NCI-H2227 (cell line): ENCODE results near the gene TFF2.
A peak's percentile ranks its signal among the peaks of the same experiment; 100 is the strongest.

Experiments
- DNase-seq: peaks from one replicate; lab custom pipeline; 2025; ENCODE audit not compliant: unreplicated experiment; lab: John Stamatoyannopoulos, UW

TFF2 gene

DNA sequence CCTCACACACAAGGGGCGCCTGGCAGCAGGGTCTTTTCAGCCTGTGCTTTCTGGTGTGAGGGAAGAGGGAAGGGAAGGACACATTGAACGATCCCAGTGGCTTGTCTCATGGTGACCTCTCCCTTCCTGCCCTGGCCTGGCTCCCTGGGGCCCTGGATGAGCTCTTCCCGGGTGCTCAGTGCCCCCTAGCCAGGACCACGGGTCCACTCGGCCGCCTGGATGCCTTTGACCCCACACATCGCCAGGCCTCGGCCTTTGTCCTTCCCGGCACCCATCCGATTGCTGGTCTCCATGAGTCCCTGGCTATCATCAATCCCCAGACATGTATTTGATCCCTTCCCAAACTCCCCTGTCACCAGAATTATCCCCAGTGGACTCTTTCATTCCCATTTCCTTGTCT, 29.6 kb downstream of the TFF2 start:
- DNase-seq: no peak

DNA sequence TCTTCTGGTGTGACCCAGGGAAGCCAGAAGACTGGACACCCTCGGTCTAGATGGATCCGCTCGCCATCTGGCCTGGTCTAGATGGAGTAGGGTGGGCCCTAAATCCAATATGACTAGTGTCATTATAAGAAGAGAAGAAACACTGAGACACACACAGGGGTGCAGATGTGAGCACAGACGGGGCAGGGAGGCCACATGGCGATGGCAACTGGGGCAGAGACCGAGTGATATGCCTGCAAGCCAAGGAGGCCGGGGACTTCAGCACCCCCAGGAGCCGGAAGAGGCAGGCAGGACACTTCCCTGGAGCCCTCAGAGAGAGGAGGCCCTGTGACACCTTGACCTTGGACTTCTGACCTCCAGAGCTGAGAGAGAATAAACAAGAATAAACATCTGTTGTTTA, 30.0 kb downstream of the TFF2 start:
- no peak for DNase-seq

DNA sequence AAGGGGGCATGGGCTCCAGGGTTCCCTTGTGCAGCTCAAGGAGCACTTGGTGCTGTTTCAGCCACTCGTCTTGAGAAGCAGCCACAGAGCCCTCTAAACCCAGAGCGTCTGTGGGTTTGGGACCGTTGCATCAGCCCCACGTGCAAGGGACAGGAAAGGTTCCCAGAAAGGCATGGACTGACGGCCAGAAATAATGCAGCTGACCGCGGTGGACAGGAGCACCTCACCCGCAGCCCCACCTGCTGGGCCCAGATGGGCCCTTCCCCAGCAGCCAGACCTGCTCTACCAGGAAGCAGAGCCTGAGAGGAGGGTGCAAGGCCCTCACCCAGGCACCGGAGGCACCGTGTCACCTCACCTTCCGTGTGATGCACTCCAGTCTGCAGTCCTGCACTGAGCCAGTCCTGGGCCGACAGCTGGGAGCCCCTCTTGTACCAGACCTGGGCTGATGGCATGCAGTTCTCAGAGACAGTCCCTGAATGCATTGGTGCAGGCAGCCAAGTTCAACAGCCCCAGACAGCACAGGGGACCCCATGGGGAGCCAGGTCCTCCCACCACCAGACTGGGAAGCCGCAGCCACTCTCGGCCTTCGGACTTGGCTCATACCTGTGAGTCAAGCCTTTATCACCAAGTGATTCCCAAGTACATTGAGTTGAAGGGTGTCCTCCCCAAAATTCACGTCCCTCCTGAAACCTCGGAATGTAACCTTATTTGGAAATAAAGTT, 30.8 kb downstream of the TFF2 start:
- DNase-seq: no peak

DNA sequence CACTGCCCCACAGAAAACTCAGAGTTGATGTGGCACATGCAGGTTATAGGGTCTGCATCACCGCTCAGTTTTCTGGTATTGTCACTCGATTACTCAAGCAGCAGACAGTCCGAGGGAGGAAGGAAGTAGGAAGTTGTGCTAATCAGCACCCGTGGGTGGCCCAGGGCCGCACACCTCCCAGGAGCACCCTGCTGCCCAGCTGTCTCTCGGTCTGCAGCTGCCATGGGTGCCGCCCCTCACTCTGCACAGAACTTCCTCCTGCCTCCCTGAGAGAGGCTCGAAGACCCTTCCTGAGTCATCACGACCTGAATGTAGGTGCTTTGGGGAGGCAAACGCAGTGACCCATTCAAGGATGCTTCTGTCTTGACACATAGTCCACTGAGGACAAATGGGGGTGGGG, 31.4 kb downstream of the TFF2 start:
- no peak for DNase-seq

DNA sequence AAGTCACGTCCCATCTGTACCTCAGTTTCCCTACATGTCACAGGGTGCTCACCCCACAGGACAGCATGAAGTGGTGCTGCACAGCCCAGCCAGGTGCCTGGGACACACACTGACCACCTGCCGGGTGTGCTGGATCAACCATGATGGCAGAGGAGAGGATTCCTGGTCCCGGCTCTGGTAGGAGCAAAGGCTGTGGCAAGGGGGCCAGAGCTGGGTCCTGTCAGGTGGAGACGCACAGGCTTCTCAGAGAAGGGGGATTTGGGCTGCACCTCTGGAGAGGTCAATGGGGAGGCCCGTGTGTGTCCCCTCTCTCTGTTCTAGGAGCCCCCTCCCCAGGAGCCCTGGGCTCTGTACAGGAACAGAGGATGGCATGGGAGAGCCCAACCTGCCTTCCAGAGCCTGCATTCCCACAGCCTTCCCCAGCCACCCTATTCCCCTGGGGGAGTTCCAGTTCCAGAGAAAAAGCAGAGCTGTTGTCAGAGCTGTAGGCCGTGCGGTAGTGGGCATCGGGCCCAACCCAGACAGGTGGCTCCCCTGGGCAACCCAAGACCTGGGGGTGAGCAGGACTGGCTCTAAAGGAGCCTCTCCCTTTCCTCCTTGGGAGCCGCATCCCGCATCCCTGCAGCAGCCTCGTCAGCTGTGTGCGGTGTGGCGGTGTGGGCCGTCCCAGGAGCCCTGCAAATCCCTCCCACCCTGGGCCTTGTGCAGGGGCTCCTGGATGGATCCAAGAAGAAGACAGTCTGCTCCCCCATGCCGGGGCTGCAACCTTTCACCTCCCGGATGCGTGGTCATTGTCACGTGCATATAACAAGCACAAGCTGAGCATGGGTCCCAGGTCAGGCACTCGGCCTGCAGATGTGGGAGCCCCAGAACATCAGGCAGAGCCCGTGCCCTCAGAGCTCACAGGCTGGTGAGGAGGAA, 32.7 kb downstream of the TFF2 start:
- DNase-seq: no peak

DNA sequence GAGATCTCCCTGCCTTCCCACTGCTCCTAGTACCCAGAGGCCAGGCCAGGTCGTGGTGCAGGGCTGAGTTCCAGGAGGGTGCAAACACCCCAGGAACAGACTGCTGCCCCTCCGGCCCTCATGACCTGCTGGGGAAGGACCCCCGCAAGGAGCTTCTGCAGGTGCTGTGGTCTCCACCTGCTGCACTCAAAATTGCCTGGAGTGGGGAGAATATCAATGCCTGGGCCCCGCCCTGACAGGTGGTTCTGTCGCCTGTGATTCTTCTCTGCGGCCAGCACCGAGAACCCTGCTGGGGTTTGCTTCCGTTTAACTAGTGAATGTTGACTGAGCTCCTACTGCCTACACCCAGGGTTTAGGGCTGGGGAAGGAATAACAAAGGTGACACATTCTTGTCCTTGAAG, 33.5 kb downstream of the TFF2 start:
- DNase-seq: no peak

DNA sequence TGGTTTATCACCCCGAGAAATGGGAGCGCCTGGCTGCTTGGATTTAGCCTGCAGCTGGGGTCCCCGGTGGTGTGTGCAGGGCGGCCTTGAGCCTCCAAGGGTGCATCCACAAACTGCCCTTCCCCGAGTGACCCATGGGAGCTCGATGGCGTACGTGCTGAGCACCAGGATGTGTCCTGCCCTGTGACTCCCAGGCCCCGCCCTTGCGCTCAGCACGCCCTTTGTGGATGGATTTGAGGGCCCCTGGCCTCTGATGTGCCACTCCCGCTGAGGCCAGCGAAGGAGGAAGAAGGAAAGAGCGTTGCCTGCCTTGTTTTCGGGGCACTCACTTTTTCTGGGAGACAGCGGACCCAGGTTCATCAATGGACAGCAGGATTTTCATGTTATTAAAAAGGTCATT, 33.9 kb downstream of the TFF2 start:
- no peak for DNase-seq

DNA sequence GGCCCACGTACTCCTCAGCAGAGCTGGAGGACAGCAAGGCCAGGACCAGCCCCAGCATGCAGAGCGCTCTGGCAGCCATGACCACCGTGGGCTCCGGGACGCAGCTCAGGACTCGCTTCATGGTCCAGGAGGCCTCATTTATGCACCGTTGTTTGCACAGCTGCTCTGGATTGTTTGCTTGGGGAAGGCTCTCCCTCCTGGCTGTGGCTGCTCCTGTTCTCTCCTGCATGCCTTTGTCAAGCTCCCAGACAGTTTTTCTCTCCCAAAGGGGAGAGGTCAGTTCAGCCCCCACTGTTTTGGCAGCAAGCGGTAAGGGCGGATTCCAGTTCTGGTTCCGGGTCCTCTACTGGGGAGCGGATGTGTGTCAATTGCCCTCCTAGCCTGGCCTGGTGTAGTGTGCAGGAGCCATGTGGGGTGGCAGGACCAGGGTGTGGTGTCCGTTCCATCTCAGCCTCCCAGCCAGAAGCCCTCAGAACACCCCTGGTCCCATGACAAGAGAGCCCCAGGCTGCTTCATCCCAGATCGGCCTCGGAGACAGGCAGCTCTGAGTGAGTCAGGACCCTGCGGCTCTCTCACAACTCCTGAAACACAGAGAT, 35.4 kb downstream of the TFF2 start, which contains the start of gene TFF3:
Gene TFF3, minus strand, starts transcription at position 114 of the 596 bp plus-strand sequence. Its CDS starts 35 bp downstream, at position 79.
- DNase-seq: peak; percentile 20

DNA sequence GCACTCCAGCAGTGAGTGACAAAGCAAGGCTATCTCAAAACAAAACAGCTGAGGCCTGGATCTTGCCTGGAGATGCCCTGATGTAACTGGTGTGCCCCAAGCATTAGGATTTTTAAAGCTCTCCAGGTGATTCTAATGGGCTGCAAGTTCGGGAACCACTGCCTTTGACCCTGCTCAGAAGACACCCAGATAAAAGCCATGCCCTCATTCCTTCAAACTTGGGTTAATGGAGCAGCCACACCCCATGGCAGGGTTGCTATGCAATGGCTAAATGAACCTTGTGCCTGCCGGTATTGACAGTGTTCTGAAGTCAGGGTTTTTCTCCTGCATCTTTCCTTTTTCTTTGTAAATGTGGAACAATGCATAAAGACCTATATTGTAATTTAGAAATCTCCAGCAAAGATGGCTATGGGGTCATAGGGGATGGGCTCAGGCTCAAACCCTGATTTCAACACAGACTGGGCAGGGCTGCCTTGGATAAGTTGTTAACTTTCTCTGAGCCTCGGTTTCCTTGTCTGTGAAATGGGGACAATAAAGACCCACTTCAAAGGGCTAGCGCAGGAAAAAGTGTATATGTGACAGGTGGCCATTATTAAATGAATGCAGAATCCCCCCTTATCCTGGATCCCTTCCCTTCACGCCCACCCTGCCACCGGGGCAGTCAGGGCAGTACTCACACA, 36.0 kb downstream of the TFF2 start:
- no peak for DNase-seq

DNA sequence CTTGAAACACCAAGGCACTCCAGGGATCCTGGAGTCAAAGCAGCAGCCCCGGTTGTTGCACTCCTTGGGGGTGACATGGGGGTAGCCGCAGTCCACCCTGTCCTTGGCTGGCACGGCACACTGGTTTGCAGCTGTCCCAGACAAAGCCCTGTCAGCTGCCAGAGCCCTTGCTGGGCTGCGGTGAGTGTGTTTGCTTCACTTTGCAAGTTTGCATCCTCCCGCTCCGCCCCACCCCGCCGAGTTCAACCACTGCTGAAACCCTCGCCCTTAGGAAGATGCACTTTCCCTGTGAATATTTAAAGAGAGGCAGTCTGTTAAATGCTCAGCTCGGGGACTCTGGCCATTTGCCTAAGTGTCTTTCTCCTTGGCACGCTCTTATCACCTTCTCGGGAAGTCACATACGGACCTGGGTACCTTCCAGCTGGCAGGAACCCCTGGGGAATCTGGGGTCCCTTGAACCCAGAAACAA, 37.3 kb downstream of the TFF2 start:
- no peak for DNase-seq

DNA sequence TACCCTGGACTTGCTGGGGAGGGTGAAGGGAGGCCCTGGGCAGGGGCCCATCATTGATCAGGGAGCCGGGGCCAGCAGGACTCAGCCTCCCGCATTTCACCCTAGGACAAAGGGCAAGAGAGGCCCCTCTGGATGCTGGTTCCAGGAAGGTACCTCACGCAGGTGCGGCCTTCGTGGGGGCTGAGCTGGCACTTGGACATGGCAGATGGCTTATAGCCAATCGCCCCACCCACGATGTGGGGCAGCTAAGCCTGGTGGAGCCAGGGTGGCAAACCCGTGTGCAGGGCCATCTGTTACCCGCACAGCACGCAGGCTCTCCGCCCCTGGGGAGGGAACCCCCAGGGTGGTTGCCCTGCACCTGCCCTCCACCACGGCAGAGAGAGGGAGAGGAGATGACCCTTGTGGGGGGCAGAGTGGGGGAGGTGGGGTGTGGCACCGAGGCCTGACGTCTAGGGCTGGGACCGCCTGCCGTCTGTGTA, 38.1 kb downstream of the TFF2 start:
- no peak for DNase-seq

DNA sequence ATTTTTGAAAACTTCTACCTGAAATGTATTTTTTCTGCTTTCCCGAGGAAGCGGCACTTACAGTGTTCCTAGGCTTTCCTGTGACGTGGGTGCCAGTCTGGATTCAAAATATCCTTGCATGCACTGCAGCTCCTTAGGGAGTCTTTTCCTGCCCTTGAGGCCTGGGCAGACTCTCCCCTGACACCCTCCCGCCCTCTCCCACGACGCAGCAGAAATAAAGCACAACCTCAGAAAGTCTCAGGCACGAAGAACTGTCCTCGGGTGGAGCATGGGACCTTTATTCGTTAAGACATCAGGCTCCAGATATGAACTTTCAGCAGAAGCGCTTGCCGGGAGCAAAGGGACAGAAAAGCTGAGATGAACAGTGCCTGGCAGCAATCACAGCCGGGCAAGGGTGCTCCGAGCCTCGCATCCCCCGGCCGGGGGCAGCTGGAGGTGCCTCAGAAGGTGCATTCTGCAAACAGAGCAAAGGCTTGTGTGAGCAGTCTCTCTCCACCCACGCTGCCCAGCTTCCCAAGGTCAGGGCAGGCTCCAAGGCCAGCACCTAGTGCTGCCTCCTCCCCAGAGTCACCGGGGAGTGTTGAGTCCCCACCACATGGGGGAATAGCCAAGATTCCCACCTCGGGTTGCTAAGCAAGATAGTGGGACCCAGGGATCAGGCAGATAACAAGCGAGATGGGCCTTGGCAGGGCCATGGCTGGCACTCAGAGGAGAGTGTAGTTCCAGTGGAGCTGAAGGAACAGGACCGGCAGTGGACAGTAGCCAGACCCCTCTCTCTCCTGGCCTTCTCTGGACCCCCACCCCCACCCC, 38.8 kb downstream of the TFF2 start:
- DNase-seq: no peak

DNA sequence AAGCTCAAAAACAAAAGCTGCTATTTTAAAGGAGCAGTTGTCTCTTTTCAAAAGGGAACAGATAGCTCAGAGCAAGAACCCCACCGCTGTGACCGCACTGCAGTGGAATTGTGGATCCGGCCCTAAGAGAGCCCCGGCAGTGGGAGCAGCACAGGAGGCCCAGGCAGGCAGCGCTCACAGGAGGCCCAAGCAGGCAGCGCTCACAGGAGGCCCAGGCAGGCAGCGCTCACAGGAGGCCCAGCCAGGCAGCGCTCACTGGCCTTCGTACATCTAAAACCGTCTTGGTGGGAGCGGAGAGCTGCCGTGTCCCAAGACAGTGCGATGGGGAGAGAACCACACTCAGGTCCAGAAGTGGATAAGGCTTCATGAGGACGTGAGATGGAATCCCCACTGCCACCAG, 39.6 kb downstream of the TFF2 start:
- DNase-seq: no peak

DNA sequence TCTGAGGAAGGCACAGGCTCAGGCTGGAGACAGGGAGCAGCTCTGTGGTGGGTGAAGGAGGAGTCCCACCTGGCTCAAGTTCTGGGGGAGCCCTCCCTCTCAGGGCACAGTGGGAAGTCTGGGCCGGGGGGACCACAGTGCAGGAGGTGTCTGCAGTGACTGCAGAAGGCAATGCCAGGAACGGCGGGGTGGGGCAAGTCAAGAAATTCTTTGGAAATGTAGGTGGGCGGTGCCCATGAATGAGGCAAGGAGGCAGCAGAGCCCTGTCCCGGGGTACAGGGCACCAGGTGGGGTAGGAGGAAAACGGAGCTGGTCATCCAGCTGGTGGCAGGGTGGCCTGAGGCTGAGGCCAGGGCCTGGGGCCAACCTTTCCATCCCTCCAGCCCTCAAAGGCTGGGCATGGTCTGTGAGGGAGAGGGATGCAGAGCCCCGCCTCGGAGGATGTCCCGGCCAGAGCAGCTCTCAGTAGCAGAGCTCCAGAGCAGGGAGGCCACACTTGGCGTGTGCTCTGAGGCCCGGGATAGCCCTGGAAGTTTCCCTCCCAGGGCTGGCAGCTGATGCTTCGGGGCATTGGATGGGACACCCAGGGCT, 40.3 kb downstream of the TFF2 start:
- DNase-seq: no peak

DNA sequence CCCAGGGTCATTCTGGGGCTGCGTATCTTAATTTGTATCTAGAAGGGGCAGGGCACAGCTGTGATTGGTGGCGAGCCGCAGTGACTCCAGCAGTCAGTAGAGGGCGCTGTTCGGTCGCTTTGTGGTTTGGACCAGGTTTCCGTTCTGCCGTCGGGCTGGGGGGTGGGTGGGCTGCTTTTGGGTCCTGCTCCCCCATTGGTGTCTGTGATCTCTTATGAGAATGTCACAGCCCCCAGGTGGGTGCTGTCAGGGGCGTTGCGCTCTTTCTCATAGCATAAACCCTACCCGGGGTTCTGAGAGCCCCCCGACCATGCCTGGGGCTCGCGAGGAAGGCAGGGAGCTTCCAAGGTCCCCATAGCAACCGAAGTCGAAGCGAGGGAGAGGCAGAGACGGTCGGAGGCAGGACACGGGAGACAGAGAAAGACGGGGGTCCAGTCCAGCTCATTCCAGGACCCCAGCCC, 41.0 kb downstream of the TFF2 start:
- peak; percentile 76 for DNase-seq

DNA sequence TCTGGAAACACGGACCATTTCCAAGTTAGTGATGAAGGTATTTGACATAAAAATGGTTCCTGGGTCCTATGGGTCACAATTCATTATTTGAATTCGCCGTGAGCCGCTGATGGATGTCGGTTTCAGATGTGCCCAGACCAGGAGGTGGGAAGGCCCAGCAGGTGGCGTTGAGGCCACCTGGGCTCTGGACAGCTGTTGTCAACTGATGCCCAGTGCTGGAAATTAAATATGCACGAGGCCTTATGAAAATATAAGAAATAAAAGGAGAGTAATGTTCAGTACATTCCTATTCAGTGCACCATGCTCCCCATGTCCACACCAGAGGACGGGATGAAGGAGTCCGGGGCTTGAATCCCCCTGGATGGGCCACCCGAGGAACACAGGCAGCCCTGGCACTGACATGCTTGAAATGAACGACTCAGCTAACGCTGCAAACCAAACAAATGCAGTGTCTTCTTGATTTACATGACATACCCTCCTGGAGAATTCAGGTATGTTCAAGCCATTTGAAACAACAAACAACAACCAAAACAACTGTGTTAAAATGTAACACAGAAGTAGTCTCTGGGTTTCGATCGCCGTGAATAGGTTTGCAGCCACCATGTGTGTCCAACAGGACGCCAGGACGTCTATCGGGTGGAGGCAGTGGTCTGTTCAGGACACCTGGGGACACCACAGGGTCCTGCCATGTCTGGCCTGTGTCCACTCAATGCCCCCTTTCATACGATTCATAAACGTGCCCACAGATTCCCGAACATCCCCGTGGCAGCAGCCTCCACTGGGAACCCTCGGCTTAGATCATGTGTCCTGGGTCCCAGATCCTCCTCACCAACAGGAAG, 41.7 kb downstream of the TFF2 start:
- no peak for DNase-seq

DNA sequence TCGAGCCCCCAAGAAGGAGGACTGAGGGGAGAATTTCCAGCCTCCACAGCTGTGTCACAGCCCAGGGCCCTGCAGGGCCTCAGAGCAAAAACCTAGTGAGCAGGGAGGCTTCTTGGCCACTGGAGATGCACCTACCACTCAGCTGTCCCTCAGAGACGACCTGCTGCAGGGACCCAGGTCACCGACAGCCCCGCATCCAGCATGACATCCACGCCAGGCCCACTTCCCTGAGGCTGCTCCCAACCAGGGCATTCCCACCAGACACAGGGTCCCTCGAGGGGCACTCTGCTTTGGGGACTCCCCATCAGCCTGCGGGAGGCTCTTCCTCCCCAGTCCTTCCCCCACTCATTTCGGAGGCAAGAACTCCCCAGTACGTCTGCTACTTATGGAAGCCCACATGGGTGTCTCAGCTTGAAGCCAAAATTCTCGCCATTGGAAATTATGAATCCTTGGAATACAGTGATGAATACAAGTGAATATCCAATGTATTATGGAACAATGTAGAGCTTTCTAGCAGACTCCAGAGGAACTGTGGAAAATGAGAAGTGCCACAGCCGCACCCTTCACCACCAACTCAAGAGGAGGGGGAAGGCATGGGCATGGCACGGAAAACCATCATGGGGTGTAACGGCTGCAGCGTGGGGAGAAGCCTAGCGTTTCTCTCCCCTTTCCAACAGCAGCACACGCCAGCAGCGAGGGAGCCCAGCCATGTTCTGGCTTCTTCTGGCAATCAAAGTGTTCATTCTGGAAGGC, 42.5 kb downstream of the TFF2 start:
- no peak for DNase-seq

DNA sequence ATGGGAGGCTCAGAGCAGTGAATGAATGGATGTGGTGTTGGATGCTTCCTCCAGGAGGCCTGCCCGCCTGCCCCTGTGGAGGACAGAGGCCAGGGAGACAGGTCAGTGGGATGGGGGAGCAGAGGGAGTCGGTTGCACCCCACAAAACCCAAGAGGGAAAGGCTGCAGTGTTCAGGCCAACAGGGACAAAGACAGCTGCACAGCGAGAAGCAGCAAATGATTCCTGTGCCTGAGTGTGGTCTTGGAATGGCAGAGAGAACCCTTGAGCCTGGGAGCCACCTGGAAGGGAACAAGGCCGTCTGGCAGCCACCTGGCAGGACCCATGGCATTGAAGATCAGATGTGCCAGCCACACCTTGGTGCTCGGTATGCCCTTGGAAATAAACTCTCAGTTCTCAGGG, 43.7 kb downstream of the TFF2 start:
- DNase-seq: no peak
